ENCODE results near the gene TBCK.

DNA sequence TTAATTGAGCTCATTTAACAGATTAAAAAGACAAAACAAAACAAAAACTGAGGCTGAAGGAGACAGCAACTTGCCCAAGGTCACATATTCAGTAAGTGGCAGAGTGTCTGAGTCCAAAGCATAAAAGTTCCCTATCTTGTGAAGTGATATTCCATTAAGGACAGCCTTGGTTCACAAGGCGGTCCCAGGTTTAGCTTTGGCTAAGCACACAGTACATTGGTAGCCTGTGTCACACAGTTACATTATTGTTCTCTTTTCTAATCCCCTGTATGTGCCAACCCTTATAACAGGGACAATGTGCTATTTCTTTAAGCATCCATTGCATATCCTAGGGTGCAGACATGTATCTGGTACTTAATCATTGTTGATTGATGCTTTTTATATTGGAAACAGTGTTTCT is 280.8 kb downstream of the TBCK start:
- TF ChIP-seq, protein P1, sequence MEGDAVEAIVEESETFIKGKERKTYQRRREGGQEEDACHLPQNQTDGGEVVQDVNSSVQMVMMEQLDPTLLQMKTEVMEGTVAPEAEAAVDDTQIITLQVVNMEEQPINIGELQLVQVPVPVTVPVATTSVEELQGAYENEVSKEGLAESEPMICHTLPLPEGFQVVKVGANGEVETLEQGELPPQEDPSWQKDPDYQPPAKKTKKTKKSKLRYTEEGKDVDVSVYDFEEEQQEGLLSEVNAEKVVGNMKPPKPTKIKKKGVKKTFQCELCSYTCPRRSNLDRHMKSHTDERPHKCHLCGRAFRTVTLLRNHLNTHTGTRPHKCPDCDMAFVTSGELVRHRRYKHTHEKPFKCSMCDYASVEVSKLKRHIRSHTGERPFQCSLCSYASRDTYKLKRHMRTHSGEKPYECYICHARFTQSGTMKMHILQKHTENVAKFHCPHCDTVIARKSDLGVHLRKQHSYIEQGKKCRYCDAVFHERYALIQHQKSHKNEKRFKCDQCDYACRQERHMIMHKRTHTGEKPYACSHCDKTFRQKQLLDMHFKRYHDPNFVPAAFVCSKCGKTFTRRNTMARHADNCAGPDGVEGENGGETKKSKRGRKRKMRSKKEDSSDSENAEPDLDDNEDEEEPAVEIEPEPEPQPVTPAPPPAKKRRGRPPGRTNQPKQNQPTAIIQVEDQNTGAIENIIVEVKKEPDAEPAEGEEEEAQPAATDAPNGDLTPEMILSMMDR (IDR thresholded peaks at IDR 0.05) = no peak
- TF ChIP-seq POLR2A (IDR thresholded peaks at IDR 0.05) (no peak), POLR2AphosphoS5 (IDR thresholded peaks at IDR 0.05; ENCODE audit: insufficient read depth in 1 of 2, low read depth in 1 of 2) (no peak)
